Liver (tissue), 9 donors: Measurements from ENCODE around the gene KCTD8. TPM values are rescaled to one million over a fixed set of nuclear protein-coding genes. Genes with fewer than 3 reads are reported as not detected.

Experiments
- DNase-seq: peaks from one replicate; pipeline ENCODE4 v3.0.0-alpha.2; 2017; ENCODE audit warnings: low spot score
- H3K27ac ChIP-seq, 2 donors: one replicate each; pipeline ENCODE4 v1.7.0; 2013; ENCODE audit warnings: inconsistent platforms in 2 of 2, low read length in 2 of 2, control low read depth in 1 of 2, low read depth in 1 of 2, mild to moderate bottlenecking in 1 of 2
- H3K27me3 ChIP-seq, 4 donors: one replicate each; pipeline versions ENCODE4 v1.6.1 to v1.7.0; 2013; ENCODE audit warnings: low read length in 3 of 4, inconsistent platforms in 1 of 4, mild to moderate bottlenecking in 1 of 4, moderate library complexity in 1 of 4; ENCODE audit not compliant: control insufficient read depth in 4 of 4, insufficient read depth in 4 of 4
- H3K36me3 ChIP-seq, 4 donors: one replicate each; pipeline versions ENCODE4 v1.6.1 to v1.7.0; 2013; ENCODE audit warnings: low read length in 3 of 4, mild to moderate bottlenecking in 3 of 4, low read depth in 1 of 4, moderate library complexity in 1 of 4; ENCODE audit not compliant: control insufficient read depth in 4 of 4, insufficient read depth in 3 of 4
- H3K4me1 ChIP-seq, 4 donors: one replicate each; pipeline versions ENCODE4 v1.6.1 to v1.7.0; 2013; ENCODE audit warnings: low read length in 3 of 4, mild to moderate bottlenecking in 3 of 4, moderate library complexity in 1 of 4; ENCODE audit not compliant: control insufficient read depth in 4 of 4, insufficient read depth in 4 of 4
- H3K4me3 ChIP-seq, 3 donors: one replicate each; pipeline versions ENCODE4 v1.6.1 to v1.7.0; 2013; ENCODE audit warnings: low read length in 3 of 3, control low read depth in 1 of 3, low read depth in 1 of 3, mild to moderate bottlenecking in 1 of 3
- H3K9ac ChIP-seq, 2 donors: one replicate each; pipeline ENCODE4 v1.7.0; 2013; ENCODE audit warnings: low read length in 2 of 2, mild to moderate bottlenecking in 2 of 2, moderate library complexity in 2 of 2, control low read depth in 1 of 2, low read depth in 1 of 2
- H3K9me3 ChIP-seq, 4 donors: one replicate each; pipeline versions ENCODE4 v1.6.1 to v1.7.0; 2013; ENCODE audit warnings: low read length in 3 of 4; ENCODE audit not compliant: control insufficient read depth in 4 of 4
- FOXA2 ChIP-seq: IDR thresholded peaks from 2 replicates; pipeline ENCODE4 v1.6.1; 2016; ENCODE audit warnings: antibody characterized with exemption
- GABPA ChIP-seq, 2 donors: IDR thresholded peaks in 1 of 2; conservative IDR thresholded peaks in 1 of 2; 2 replicates each; pipeline ENCODE4 v1.6.1; 2016; ENCODE audit warnings: antibody characterized with exemption in 2 of 2, mild to moderate bottlenecking in 1 of 2, moderate library complexity in 1 of 2
- HNF4A ChIP-seq, 2 donors: conservative IDR thresholded peaks; 2 replicates each; pipeline ENCODE4 v1.6.1; 2016; ENCODE audit warnings: antibody characterized with exemption in 2 of 2, mild to moderate bottlenecking in 2 of 2
- HNF4G ChIP-seq: IDR thresholded peaks from 2 replicates; pipeline ENCODE4 v1.6.1; 2016; ENCODE audit warnings: antibody characterized with exemption
- JUND ChIP-seq, 2 donors: IDR thresholded peaks; 2 replicates each; pipeline ENCODE4 v1.6.1; 2016; ENCODE audit warnings: antibody characterized with exemption in 2 of 2
- MAX ChIP-seq: IDR thresholded peaks from 2 replicates; pipeline ENCODE4 v1.6.1; 2016; ENCODE audit warnings: antibody characterized with exemption
- NR2F2 ChIP-seq: IDR thresholded peaks from 2 replicates; pipeline ENCODE4 v1.6.1; 2016; ENCODE audit warnings: antibody characterized with exemption
- RAD21 ChIP-seq, 2 donors: IDR thresholded peaks; 2 replicates each; pipeline ENCODE4 v1.6.1; 2016; ENCODE audit warnings: antibody characterized with exemption in 2 of 2, mild to moderate bottlenecking in 2 of 2
- RXRA ChIP-seq, 2 donors: IDR thresholded peaks; 2 replicates each; pipeline ENCODE4 v1.6.1; 2017 to 2018; ENCODE audit warnings: antibody characterized with exemption in 2 of 2, mild to moderate bottlenecking in 1 of 2
- SP1 ChIP-seq: IDR thresholded peaks from 2 replicates; pipeline ENCODE4 v1.6.1; 2018; ENCODE audit warnings: antibody characterized with exemption, mild to moderate bottlenecking
- TAF1 ChIP-seq: conservative IDR thresholded peaks from 2 replicates; pipeline ENCODE4 v1.6.1; 2016; ENCODE audit warnings: antibody characterized with exemption, mild to moderate bottlenecking
- YY1 ChIP-seq: IDR thresholded peaks from 2 replicates; pipeline ENCODE4 v1.6.1; 2016; ENCODE audit warnings: antibody characterized with exemption, mild to moderate bottlenecking
- WGBS: extraction: QIAGEN DNeasy Blood & Tissue Kit; methylation state at CpG from one replicate; pipeline ENCODE4 v1.1.7; 2013; 5-methylcytosine and 5-hydroxymethylcytosine counted together
- polyA plus RNA-seq, 2 donors: library from polyadenylated mRNA; stranded (reverse) in 1 of 2; unstranded in 1 of 2; fragments of 200-250 nt in 1 of 2; fragments of >200 nt in 1 of 2; fragmentation: Nextera tagmentation in 1 of 2; extraction: Ambion mirVana in 1 of 2; gene quantifications; one replicate each; pipeline versions ENCODE4 v1.2.1 to v1.2.3, GENCODE V29; 2013 to 2015
- total RNA-seq, 2 donors: library from RNA; depleted of rRNA; stranded (reverse); fragments of >200 nt; gene quantifications; one replicate each; pipeline ENCODE4 v1.2.3, GENCODE V29; 2014
- TF ChIP-seq, protein P1 (sequence below): IDR thresholded peaks from 2 replicates; pipeline ENCODE4 v1.6.1; 2016; ENCODE audit warnings: antibody characterized with exemption
- TF ChIP-seq, protein P2 (sequence below): IDR thresholded peaks from 2 replicates; pipeline ENCODE4 v1.6.1; 2016; ENCODE audit warnings: antibody characterized with exemption, mild to moderate bottlenecking
- TF ChIP-seq, protein P3 (sequence below): IDR thresholded peaks from 2 replicates; pipeline ENCODE4 v1.6.1; 2016; ENCODE audit warnings: antibody characterized with exemption
- donor health status: healthy.
- donor health status: healthy.
- donor health status: healthy.
- donor health status: healthy.
- donor health status: healthy.

KCTD8 gene
- total and polyA plus RNA-seq, 4 donors: not detected

DNA sequence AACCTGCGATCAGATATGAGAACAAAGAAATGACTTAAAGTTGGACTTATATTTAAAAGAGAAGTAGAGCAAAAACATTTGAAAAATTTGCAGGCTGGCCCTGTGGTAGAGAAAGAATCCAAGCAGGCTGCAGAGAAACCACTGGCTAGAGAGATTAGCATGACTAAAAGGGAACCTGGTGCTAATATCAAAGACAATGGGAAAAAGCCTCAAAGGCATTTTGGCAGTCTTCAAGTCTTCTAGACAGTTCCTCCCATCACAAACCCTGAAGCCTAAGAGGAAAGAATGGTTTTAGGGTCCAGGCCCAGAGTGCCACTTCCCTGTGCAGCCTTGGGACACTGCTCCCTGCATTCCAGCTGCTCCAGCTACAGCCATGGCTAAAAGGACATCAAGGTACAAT is 33.4 kb downstream of the KCTD8 start:
- H3K4me3 ChIP-seq: no peak overlapping the region
- no peak overlapping the region for H3K27ac ChIP-seq
- no peak overlapping the region for H3K9ac ChIP-seq
- no peaks in the 10 kb centered on the region for H3K27me3 ChIP-seq
- no peaks in the 10 kb centered on the region for H3K36me3 ChIP-seq
- 87% methylated on average over 1 of the region's 1 CpG for WGBS
- DNase-seq: no peak
- H3K4me1 ChIP-seq: no peaks in the 10 kb centered on the region
- no peak for TF ChIP-seq GABPA (IDR thresholded peaks at IDR 0.05 in 1 of 2, conservative IDR thresholded peaks at IDR 0.05 in 1 of 2)
- TF ChIP-seq JUND (IDR thresholded peaks at IDR 0.05): no peak
- no peaks in the 10 kb centered on the region for H3K9me3 ChIP-seq

GRCh38 chr4:44368413-44369167 is 80.0 kb downstream of the KCTD8 start:
- no peaks in the 10 kb centered on the region for H3K9me3 ChIP-seq
- no peak overlapping the region for H3K9ac ChIP-seq
- DNase-seq: no peak
- H3K27me3 ChIP-seq: no peaks in the 10 kb centered on the region
- TF ChIP-seq NR2F2 (no peak), JUND (IDR thresholded peaks at IDR 0.05) (no peak), RAD21 (IDR thresholded peaks at IDR 0.05) (no peak), MAX (no peak), TAF1 (no peak), RXRA (IDR thresholded peaks at IDR 0.05) (no peak), YY1 (no peak), FOXA2 (no peak), SP1 (no peak), HNF4A (conservative IDR thresholded peaks at IDR 0.05) (no peak), HNF4G (no peak)
- TF ChIP-seq, protein P1, sequence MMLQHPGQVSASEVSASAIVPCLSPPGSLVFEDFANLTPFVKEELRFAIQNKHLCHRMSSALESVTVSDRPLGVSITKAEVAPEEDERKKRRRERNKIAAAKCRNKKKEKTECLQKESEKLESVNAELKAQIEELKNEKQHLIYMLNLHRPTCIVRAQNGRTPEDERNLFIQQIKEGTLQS: no peak
- TF ChIP-seq, protein P2, sequence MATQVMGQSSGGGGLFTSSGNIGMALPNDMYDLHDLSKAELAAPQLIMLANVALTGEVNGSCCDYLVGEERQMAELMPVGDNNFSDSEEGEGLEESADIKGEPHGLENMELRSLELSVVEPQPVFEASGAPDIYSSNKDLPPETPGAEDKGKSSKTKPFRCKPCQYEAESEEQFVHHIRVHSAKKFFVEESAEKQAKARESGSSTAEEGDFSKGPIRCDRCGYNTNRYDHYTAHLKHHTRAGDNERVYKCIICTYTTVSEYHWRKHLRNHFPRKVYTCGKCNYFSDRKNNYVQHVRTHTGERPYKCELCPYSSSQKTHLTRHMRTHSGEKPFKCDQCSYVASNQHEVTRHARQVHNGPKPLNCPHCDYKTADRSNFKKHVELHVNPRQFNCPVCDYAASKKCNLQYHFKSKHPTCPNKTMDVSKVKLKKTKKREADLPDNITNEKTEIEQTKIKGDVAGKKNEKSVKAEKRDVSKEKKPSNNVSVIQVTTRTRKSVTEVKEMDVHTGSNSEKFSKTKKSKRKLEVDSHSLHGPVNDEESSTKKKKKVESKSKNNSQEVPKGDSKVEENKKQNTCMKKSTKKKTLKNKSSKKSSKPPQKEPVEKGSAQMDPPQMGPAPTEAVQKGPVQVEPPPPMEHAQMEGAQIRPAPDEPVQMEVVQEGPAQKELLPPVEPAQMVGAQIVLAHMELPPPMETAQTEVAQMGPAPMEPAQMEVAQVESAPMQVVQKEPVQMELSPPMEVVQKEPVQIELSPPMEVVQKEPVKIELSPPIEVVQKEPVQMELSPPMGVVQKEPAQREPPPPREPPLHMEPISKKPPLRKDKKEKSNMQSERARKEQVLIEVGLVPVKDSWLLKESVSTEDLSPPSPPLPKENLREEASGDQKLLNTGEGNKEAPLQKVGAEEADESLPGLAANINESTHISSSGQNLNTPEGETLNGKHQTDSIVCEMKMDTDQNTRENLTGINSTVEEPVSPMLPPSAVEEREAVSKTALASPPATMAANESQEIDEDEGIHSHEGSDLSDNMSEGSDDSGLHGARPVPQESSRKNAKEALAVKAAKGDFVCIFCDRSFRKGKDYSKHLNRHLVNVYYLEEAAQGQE: no peak
- TF ChIP-seq, protein P3, sequence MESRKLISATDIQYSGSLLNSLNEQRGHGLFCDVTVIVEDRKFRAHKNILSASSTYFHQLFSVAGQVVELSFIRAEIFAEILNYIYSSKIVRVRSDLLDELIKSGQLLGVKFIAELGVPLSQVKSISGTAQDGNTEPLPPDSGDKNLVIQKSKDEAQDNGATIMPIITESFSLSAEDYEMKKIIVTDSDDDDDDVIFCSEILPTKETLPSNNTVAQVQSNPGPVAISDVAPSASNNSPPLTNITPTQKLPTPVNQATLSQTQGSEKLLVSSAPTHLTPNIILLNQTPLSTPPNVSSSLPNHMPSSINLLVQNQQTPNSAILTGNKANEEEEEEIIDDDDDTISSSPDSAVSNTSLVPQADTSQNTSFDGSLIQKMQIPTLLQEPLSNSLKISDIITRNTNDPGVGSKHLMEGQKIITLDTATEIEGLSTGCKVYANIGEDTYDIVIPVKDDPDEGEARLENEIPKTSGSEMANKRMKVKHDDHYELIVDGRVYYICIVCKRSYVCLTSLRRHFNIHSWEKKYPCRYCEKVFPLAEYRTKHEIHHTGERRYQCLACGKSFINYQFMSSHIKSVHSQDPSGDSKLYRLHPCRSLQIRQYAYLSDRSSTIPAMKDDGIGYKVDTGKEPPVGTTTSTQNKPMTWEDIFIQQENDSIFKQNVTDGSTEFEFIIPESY: no peak
- H3K4me3 ChIP-seq: no peak overlapping the region
- 78% methylated on average over 3 of the region's 3 CpGs for WGBS
- no peaks in the 10 kb centered on the region for H3K36me3 ChIP-seq
- H3K27ac ChIP-seq: no peak overlapping the region
- H3K4me1 ChIP-seq: no peaks in the 10 kb centered on the region
